SW480 (cell line): ENCODE results near the gene GRM2.

ENCODE experiments used
- DNase-seq: peaks from one replicate; pipeline ENCODE4 v3.0.0-alpha.2; 2016; ENCODE audit warnings: low spot score

The GRM2 gene

DNA sequence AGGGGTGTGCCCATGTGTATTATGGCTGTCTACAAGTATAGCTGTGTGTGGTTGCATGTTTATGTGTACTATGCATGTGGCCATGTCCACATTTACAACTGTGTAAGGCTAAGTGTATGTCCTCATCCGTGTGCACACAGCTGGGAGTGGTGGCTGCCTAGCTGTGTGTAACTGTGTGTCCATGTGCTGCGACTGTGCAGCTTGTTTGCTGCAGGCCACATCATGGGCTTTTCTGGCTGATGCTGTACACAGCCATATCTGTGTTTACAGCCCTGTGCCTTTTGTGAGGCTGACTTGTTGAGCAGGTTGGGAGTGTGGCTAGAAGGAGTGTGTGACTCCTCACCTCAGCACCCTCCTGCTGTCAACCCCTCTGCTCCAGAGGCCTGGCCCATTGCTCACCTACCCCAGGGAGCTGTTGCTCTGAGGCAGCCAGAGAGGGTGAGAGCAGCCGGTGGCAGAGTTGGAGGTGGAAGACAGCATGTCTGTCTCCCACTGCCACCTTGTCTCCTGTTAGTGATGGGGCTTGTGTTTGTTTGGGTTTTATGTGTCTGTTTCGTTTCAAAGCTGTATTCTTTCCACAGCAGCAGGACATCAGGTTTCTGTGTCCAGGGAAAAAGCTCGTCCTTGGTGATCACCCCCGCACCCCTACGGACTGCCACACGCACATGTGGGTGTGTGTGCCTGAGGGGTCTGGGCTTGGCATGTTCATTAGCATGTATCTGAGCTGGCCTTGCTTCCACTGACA lies 1.4 kb upstream of the GRM2 start:
- no peak for DNase-seq

DNA sequence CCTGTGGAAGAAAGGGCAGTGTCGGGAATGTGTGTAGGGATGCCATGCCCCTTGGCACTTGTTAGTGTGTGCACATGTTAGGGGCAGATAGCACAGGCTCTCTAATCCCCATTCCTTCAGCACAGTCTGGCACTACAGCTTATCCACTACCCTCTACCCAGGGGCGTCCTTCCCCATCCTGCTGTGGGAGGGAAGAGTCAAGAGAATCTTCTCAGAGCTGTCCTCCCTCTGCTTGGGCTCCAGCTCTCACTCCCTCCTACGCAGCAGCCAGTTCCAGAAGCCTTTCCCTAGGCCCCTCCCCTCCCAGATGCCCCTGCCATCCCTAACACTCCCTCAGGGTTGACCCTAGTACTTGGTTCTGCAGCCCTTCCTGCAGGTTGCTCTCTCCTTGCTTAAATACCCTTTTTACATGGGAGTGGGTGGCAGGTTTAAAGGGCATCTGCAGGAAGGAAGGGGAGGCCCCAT lies 815 bp upstream of the GRM2 start:
- no peak for DNase-seq

DNA sequence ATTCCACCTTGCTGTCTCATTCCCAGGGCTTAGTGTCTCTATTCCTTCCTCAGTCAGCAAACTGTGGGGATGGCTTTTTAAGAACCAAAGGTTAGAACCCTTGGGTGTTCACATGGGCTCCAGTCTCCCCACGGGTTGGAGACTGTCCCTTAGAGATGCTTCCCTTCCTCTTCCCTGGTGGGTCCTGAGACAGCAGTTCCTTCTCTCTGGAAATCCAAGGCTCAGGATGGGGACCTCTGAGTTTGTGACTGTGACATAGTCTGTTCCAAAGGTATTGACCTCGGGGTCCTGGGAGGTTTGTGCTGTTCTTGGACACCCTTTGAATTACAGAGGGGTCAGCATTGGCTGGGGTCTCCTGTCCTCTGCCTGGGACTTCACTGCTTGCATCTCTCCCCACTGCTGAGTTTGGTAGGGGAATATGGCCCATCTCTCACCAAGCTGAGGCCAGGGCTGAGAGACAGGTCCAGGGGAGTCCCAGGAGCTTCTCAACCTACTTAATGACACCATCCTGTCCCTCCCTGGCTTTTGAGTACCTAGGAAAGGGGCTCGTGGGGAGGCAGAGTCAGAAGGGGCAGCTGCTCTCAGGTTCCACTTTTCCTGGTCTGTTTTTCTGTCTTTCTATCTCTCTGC lies 1.5 kb downstream of the GRM2 start:
- no peak for DNase-seq

DNA sequence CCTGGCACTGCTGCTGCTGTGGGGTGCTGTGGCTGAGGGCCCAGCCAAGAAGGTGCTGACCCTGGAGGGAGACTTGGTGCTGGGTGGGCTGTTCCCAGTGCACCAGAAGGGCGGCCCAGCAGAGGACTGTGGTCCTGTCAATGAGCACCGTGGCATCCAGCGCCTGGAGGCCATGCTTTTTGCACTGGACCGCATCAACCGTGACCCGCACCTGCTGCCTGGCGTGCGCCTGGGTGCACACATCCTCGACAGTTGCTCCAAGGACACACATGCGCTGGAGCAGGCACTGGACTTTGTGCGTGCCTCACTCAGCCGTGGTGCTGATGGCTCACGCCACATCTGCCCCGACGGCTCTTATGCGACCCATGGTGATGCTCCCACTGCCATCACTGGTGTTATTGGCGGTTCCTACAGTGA lies 2.1 kb downstream of the GRM2 start:
- DNase-seq, result no peak

DNA sequence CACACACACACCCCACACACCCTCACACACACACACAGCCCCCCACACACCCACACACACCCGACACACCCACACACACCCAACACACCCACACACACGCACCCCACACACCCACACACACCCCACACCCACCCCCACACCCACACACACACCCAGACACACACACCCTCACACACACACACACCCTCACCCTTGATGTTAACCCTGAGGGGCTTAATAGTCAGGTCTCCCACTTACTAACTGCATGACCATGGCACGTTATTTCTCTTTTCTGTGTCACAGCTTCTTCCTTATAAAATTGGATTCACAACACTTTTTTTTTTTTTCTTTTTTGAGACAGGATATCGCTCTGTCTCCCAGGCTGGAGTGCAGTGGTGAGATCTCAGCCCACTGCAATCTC lies 2.8 kb downstream of the GRM2 start:
- no peak for DNase-seq

DNA sequence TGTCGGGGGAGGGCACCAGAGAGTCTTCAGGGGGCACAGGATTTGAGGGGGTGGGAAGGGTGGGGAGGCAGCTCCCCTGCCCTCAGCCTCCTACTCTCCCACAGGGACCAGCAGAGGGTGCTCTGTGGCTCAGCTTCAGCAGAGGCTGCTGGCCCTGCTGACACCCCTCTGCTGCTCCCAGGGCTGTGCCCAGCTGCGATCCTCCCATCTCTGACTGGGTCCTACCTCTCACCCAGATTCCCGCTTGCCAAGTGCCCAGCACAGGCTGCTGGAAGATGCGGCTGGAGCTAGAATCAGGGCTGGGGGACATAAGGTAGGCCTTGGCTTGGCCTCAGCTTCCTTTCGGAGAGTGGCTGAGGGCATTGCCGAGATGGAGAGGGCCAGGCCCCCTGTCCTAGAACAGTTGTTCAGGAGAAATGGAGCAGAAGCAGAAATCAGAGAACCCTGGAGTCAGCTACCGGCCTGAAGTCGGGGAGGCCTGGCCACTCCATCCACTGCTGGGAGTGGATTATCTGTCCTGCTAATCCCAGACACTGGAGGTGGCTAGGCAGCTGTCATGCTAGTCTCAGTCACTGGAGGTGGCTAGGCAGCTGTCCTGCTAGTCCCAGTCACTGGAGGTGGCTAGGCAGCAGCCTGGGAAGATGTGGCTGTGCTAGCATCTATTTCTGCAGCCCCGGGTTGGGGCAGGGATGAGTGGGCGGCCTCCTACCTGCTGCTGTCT lies 3.9 kb downstream of the GRM2 start:
- DNase-seq, result no peak

DNA sequence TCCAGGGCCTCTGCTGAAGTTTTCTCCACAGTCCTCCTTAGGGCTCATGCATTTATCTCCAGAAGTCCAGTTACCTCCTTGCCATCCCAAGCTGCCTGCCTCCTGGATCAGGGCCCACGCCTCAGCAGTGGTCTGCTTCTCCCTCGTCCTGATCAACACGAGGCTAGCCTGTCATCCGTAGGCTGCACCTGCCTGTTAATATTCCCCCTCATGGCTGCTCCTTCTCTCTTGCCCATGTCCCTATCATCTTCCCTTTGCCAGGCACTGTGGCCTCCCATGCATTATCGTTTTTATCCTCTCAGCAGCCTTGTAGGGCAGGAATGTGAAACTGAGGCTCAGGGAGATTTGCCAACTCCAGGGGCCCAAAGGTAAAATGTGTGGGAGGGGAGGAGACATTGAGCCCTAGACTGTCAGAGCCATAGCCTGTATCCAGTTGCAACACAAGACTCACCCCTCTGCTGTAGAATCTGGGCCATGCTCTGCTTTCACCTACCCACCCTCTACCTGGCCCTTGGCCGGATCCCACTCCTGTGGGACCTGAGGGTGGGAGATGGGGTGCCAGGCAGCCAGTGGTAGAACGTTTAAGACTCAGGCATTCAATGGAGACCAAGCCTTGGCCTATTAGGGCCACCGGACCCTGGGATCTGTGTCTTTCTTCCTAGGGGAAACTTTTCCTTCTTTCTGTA lies 4.6 kb downstream of the GRM2 start:
- no peak for DNase-seq

DNA sequence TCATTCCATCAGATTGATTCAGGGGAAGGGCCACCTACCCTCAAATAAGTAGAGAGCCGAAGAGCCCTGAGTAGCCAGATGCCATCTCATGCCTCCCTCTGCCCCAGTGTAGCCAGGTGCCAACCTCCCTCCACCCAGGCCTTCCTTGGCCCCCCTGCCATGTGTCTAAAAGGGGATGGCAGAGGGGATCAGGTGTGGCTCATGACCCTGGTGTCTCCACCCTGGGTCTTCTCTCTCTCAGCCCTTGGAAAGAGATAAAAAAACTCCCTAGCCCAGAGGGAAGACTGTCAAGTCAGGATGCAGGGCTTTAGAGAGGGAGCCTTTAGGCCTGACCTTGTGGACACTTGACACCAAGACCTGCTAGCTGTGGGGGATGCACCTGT lies 5.2 kb downstream of the GRM2 start:
- no peak for DNase-seq

DNA sequence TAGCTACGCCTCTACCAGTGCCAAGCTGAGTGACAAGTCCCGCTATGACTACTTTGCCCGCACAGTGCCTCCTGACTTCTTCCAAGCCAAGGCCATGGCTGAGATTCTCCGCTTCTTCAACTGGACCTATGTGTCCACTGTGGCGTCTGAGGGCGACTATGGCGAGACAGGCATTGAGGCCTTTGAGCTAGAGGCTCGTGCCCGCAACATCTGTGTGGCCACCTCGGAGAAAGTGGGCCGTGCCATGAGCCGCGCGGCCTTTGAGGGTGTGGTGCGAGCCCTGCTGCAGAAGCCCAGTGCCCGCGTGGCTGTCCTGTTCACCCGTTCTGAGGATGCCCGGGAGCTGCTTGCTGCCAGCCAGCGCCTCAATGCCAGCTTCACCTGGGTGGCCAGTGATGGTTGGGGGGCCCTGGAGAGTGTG lies 5.7 kb downstream of the GRM2 start:
- no peak for DNase-seq

DNA sequence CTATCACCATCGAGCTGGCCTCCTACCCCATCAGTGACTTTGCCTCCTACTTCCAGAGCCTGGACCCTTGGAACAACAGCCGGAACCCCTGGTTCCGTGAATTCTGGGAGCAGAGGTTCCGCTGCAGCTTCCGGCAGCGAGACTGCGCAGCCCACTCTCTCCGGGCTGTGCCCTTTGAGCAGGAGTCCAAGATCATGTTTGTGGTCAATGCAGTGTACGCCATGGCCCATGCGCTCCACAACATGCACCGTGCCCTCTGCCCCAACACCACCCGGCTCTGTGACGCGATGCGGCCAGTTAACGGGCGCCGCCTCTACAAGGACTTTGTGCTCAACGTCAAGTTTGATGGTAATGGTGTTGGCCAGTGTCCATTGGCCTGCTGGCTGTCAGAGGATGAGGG lies 6.1 kb downstream of the GRM2 start:
- DNase-seq, result no peak

DNA sequence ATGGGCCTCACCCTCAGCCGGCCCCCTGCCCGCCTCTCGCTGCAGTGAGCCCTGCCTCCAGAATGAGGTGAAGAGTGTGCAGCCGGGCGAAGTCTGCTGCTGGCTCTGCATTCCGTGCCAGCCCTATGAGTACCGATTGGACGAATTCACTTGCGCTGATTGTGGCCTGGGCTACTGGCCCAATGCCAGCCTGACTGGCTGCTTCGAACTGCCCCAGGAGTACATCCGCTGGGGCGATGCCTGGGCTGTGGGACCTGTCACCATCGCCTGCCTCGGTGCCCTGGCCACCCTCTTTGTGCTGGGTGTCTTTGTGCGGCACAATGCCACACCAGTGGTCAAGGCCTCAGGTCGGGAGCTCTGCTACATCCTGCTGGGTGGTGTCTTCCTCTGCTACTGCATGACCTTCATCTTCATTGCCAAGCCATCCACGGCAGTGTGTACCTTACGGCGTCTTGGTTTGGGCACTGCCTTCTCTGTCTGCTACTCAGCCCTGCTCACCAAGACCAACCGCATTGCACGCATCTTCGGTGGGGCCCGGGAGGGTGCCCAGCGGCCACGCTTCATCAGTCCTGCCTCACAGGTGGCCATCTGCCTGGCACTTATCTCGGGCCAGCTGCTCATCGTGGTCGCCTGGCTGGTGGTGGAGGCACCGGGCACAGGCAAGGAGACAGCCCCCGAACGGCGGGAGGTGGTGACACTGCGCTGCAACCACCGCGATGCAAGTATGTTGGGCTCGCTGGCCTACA lies 8.5 kb downstream of the GRM2 start:
- DNase-seq, result no peak

DNA sequence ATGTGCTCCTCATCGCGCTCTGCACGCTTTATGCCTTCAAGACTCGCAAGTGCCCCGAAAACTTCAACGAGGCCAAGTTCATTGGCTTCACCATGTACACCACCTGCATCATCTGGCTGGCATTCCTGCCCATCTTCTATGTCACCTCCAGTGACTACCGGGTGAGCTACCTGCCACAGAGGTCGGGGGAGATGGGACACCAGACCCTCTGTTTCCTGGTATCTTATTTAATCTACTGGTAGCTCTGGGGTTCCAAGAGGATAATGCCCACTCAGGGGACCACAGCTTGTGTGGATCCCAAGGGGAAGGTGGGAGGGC lies 9.1 kb downstream of the GRM2 start:
- no peak for DNase-seq

DNA sequence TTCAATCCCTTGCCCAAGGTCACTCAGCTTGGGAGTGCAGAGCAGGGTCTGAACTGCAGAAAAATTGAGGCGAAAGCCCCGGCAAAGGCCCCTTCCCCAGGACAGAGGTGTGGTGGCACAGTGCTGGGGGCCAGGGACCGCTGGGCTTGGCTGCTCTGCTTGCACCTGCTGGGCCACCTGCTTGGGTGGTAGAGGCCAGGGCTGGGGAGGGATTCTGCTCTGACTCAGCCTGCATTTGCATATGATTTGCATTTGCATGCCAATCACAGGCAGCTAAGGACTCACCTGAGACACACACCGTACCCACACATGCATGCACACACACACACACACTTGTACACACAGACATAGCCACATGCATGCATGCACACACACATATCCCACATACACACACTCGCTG lies 9.9 kb downstream of the GRM2 start:
- no peak for DNase-seq

DNA sequence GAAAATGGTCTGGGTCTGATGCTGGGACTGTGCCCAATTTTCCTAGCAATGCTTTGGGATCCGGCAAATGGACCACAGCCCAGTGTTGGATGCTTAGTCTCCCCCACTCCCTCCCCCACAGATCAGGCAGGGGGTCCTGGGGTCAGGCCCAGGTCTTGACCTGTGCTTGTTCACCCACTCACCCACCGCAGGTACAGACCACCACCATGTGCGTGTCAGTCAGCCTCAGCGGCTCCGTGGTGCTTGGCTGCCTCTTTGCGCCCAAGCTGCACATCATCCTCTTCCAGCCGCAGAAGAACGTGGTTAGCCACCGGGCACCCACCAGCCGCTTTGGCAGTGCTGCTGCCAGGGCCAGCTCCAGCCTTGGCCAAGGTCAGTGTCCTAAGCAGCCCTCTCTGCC lies 10.6 kb downstream of the GRM2 start:
- no peak for DNase-seq

DNA sequence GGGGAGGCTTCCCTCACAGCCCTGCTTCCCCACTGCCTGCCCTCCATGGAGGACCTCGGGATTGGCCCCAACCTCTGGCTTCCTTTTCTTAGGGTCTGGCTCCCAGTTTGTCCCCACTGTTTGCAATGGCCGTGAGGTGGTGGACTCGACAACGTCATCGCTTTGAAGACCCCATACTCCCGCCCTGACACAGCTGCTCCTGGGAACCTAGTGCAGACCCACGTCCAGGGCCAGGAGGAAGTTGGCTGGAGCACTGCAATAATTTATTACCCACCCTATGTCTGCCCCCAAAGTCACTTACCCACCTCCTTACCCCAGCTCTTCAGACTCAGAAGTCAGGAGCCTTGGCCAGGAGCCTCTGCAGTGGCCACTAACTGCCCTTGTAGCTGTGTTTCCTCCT lies 11.1 kb downstream of the GRM2 start:
- no peak for DNase-seq

DNA sequence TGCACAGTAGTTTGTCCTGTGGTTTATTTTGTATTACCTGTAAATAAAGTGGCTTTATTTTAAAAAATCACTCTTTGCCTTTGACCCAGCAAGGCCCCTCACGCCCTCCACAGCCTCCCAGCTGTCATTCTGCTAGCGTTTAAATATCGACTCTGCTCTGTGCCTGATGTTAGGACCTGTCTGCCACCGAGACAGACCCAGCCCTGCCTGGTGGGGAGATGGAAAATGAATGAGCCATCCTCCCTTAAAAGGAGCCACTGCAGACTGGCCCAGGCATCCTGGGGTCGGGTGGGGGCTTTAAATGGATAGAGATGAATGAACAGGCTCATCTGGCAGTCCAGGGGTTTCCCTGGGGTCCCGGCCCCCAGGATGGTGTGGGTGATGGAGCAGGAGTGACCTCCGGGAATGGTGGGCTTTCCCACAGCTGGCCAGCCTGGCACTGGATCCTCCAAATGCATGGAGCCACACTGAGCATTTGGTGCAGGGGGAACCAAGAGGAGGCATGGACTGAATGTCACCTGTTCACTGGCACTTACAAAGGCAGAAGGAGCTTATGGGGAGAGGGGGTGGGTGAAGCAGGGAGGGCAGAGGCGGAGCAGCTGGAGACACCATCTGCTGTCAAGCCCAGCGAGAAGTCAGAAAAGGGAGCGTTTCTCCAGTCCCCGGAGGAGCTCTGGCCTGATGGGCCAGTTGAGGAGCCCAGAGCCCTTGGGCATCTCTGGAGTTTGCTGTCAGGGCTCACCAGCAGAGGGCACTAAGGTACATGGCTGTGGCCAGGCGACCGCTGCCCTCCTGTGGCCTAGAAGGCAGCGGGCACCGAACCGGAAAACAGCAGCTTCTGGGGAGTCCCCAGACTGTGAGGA lies 11.9 kb downstream of the GRM2 start:
- DNase-seq, result peak; percentile 58

DNA sequence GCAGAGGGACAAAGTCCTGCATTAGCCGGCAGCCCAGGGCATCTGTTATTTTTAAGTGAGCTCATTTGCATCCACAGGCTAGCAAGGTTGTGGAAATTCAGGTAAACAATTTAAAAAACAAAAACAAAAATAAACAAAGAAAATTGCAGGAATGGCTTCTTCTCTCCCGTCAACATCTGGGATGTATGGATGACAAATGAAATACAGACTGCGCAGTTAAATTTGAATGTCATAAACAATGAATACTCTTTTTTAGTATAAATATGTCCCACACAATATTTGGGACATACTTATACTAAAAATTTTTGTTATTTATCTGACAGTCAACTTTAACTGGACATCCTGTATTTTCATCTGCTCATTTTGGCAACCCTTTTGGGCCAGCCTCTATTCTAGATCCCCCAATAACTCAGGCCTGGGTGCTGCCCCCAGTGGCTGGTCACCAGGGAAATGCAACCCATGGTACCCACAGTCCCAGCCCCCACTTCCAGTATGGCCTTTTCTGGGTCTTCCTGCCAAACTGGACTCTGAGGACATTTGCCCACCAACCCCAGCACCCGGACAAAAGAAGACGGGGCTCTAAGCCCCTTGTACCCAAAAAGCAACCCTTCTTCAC lies 12.7 kb downstream of the GRM2 start:
- no peak for DNase-seq

DNA sequence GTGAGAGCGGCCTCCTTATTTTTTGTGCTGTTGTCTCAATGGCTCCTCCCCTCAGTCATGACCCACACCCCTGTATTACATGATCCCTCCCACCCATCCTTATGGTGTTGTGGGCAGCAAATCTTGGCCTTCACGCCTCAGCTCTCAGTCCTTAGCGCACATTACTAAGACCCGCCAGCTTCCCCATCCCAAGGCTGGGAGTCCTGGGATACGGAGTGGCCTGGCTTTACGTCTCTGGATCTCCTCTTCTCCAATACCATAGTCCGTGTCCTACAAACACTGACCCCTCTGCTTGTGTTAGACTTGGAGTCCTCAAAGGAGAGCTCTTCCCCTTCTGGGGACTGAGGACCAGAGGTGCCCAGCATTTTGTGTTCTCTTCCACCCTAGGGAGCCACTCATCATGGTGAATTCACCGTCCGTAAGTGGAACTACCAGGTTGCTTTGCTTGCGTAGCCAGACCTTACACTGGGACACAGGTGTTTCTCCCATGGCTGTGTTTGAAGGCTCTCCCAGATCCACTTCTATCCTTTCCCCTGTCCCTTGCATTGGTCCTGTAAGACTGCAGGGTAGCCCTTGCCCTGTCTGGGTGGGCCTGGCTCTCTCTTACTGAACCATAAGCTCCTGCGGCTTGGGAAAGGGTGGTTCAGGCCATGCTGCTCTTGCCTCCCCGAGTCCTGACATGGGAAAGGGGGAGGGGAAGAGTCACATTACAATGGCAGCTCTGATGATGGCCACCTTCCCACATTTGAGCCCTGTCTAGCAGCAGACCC lies 13.6 kb downstream of the GRM2 start:
- no peak for DNase-seq

DNA sequence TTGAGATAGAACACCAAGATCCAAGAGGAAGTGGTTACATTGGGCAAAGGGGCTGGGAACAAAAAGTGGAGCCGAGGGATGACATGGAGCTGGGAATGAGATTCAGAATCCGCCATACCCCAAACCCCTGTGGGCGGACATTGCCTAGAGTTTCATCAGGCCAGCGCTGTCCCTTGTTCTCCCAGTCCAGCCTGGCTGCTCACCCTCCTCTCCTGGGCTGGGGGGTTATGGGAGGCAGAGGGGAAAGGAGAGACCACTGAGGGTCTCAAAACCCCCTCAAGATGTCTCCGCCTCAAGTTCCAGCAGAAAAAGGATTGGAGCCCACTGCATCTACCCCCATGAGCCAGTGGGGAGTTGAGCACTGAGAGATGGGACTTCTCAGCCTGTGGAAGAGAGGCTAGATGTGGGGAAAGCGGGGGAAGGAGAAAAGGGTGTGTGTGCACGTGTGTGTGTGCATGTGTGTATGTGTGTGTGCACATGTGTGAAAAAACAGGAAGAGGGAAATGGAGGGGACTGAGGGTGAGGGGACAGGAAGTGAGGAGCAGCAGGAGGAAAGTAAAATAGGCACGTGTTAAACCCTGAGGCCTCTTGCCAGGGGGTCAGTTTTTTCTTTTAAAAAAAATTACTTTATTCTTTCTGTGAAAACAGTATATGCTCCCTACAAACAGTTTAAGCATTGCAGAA lies 14.3 kb downstream of the GRM2 start:
- DNase-seq, result no peak
